BLaER1 treated with 17β-estradiol and CSF1 and Interleukin-3, amounts not matched to agents 10 nM and 100 nM (cell line): ENCODE measurements around the gene CABLES1.
"Not testable (repeated sequence)": the region's sequence is repeated elsewhere in the genome, so short reads cannot be mapped to it uniquely, and the experiment has no call there.

Experiments used
- H3K27ac ChIP-seq, 11 experiments: shearing (Covaris generic); formaldehyde crosslinking; 2 replicates each; pipeline ENCODE4 v1.8.1; 2022
- H3K27me3 ChIP-seq, 11 experiments: shearing (Covaris generic); formaldehyde crosslinking; 2 replicates each; pipeline ENCODE4 v1.8.1; 2022
- H3K36me3 ChIP-seq, 11 experiments: shearing (Covaris generic); formaldehyde crosslinking; 2 replicates each; pipeline ENCODE4 v1.8.1; 2022
- H3K4me1 ChIP-seq, 10 experiments: shearing (Covaris generic); formaldehyde crosslinking; 2 replicates each; pipeline ENCODE4 v1.8.1; 2022
- H3K4me2 ChIP-seq, 11 experiments: shearing (Covaris generic); formaldehyde crosslinking; 2 replicates each; pipeline ENCODE4 v1.8.1; 2022
- H3K4me3 ChIP-seq, 10 experiments: shearing (Covaris generic); formaldehyde crosslinking; 2 replicates each; pipeline ENCODE4 v1.8.1; 2022
- H3K9ac ChIP-seq, 11 experiments: shearing (Covaris generic); formaldehyde crosslinking; 2 replicates each; pipeline ENCODE4 v1.8.1; 2022
- H3K9me3 ChIP-seq, 11 experiments: shearing (Covaris generic); formaldehyde crosslinking; replicated peaks in 1 of 11; 2 replicates each; pipeline ENCODE4 v1.8.1; 2022
- H4K20me1 ChIP-seq, 11 experiments: shearing (Covaris generic); formaldehyde crosslinking; 2 replicates each; pipeline ENCODE4 v1.8.1; 2022
- Cebpa-rat ChIP-seq, 11 experiments: shearing (Covaris generic); IDR thresholded peaks; 2 replicates each; pipeline ENCODE4 v1.8.1; 2022

Gene CABLES1

DNA sequence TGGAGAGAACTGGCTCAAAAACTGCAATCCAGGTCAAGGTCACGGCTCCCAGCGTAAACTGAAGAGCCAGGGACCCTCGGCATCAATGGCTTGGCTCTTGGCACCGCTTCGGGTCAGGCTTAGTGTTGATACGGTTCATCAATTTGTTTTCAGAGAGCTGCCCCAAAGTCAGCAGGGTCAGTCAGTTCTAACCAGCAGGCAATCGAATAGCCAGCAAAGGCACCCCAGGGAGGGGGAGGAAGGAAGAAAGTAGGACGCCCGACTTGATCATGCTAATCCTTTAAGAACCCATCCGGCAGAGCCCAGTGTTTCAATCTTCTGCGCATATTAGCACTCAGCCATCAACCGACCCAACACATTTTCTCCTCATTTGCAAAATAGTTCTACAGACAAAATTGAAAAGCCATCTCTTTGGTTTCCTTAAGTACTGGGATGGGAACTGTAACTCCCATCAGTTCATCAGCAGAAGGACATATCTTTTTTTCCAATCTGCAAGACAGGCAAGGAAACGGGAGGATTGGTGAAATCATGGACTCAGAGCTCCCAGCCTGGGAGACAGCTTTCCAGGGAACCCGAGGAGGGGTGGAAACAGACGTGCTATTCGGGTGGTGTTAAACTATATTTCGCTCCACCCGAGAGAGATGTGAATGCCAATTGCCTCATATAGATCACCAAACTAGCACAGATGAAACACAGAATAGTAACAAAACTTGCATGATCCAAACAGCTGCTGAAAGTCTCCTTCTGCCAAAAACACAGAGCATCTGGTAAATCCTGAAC, 40.7 kb upstream of the CABLES1 start:
- H3K9me3 ChIP-seq = peaks cover 0 to 19% (median 0%) of the 10 kb centered on the region in 11 experiments; a peak in 5 of 22 replicates
- H4K20me1 ChIP-seq = no peaks in the 10 kb centered on the region
- H3K4me3 ChIP-seq = no peak overlapping the region
- TF ChIP-seq Cebpa-rat (IDR thresholded peaks at IDR 0.05) = no peak
- H3K27ac ChIP-seq = no peak overlapping the region
- no peaks in the 10 kb centered on the region for H3K36me3 ChIP-seq
- H3K4me1 ChIP-seq = peaks cover 23 to 31% (median 26%) of the 10 kb centered on the region in 10 experiments
- H3K9ac ChIP-seq = no peak overlapping the region
- no peaks in the 10 kb centered on the region for H3K27me3 ChIP-seq
- H3K4me2 ChIP-seq = no peak overlapping the region

DNA sequence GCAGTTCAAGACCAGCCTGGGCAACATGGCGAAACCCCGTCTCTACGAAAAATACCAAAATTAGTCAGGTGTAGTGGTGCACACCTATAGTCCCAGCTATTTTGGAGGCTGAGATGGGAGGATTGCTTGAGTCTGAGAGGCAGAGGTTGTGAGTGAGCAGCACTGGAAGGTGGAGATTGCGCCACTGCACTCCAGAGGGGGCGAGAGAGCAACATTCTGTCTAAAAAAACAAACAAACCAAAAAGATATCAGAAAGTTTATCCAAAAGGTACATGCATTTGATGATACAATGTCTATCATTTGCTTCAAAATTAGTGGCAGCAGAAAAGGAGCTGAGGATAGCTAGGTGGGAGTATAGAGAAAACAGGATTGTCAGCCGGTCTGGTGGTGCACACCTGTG, 39.8 kb upstream of the CABLES1 start:
- no peak overlapping the region for H3K27ac ChIP-seq
- H3K27me3 ChIP-seq = no peaks in the 10 kb centered on the region
- no peak overlapping the region for H3K4me3 ChIP-seq
- H3K9ac ChIP-seq = no peak overlapping the region
- H3K9me3 ChIP-seq = peaks cover 0 to 19% (median 0%) of the 10 kb centered on the region in 11 experiments; a peak in 5 of 22 replicates
- H3K4me1 ChIP-seq = peaks cover 19 to 26% (median 21%) of the 10 kb centered on the region in 10 experiments
- H3K4me2 ChIP-seq = no peak overlapping the region
- no peaks in the 10 kb centered on the region for H4K20me1 ChIP-seq
- no peaks in the 10 kb centered on the region for H3K36me3 ChIP-seq
- no peak for TF ChIP-seq Cebpa-rat (IDR thresholded peaks at IDR 0.05)

DNA sequence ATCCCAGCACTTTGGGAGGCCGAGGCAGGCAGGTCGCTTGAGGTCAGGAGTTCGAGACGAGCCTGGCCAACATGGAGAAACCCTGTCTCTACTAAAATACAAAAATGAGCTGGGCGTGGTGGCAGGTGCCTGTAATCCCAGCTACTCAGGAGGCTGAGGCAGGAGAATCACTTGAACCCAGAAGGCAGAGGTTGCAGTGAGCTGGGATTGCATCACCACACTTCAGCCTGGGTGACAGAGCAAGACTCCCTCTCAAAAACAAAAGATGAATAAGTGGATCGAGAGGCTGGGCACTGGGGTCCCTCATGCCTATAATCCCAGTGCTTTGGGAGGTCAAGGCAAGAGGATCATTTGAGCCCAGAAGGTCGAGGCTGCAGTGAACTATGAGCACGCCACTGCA, 38.3 kb upstream of the CABLES1 start:
- Histone ChIP-seq H3K4me1 (peaks cover 3 to 10% (median 6%) of the 10 kb centered on the region in 10 experiments), H3K9me3 (peaks cover 0 to 19% (median 0%) of the 10 kb centered on the region in 11 experiments; a peak in 5 of 22 replicates)
- H3K4me2 ChIP-seq, H3K4me3 ChIP-seq, H3K27ac ChIP-seq, H3K27me3 ChIP-seq, H3K9ac ChIP-seq, H3K36me3 ChIP-seq, H4K20me1 ChIP-seq: not testable (repeated sequence)

DNA sequence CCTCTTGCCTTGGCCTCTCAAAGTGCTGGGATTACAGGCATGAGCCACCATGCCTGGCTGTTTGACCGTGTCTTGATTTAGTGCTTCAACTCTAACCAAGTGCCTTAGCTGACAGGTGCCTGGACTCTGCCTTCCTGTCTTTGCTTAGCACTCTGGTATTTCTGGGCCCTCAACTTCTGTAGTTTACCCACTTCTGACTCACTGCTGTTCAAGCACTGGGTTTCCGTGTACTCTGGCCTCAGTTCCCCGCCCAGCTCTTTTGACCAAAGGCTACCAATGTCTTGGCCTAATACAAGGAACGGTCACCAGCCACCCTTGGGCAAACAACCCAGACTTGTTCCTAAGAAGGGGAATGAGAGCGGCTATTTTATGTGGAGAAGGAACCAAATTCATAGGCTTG, 35.7 kb upstream of the CABLES1 start:
- no peaks in the 10 kb centered on the region for H3K36me3 ChIP-seq
- H3K9ac ChIP-seq = no peak overlapping the region
- no peaks in the 10 kb centered on the region for H3K9me3 ChIP-seq
- TF ChIP-seq Cebpa-rat (IDR thresholded peaks at IDR 0.05) = no peak
- H3K4me1 ChIP-seq = no peaks in the 10 kb centered on the region
- no peak overlapping the region for H3K4me3 ChIP-seq
- H4K20me1 ChIP-seq = no peaks in the 10 kb centered on the region
- no peak overlapping the region for H3K27ac ChIP-seq
- no peak overlapping the region for H3K4me2 ChIP-seq
- no peaks in the 10 kb centered on the region for H3K27me3 ChIP-seq

DNA sequence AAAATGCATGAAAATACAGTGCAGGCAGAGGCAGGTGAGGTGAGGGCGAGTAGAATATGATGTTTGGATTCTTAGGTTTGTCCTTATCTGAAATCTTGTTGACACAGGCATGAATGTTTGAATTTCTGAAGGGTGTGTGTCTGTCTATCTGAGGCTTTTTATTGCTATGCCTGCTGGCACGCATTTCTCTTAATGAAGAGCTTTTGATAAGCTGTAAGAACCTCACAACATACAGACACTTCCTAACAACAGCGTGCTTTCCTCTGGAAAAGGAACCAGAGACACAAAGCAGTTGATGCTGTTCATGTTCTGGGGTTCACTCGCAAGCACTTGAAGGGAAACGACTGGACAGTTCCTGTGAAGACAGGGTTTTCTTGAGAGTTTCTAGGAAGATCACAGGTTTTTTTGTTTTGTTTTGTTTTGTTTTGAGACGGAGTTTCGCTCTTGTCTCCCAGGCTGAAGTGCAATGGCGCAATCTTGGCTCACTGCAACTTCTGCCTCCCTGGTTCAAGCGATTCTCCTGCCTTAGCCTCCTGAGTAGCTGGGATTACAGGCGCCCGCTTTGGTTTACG, 33.3 kb upstream of the CABLES1 start:
- Histone ChIP-seq H3K4me3 (no peak overlapping the region), H3K27me3 (no peaks in the 10 kb centered on the region), H3K36me3 (no peaks in the 10 kb centered on the region), H3K9ac (no peak overlapping the region), H3K4me1 (peaks cover 0 to 15% (median 12%) of the 10 kb centered on the region in 10 experiments; a peak in 15 of 20 replicates), H3K27ac (no peak overlapping the region), H3K4me2 (no peak overlapping the region), H3K9me3 (no peaks in the 10 kb centered on the region), H4K20me1 (no peaks in the 10 kb centered on the region)
- no peak for TF ChIP-seq Cebpa-rat (IDR thresholded peaks at IDR 0.05)

DNA sequence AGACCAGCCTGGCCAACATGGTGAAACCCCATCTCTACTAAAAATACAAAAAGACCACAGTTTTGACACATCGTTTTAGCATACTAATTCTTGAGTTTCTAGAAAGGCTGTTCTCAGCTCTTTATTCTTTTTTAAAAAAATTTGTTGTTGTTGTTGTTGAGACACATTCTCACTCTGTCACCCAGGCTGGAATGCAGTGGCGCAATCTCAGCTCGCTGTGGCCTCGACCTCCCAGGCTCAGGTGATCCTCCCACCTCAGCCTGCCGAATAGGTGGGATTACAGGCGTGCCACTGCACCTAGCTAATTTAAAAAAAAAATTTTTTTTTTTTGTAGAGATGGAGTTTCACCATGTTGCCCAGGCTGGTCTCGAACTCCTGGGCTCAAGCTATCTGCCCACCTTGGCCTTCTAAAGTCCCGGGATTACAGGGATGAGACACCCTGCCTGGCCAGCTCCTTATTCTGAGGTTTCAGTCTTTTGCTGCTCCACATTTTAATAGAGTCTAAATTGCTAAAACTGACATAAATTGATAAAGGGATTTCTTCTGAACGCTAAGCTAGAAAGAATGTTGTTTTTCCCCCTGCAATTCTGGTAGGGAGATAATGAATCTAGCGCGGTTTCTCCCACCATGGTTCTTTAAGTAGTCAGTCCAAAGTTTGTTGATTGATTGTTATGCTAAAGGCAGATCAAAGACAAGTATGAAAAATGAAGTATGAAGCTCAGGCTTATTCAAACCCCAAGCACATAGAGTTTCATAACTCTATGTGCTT, 32.6 kb upstream of the CABLES1 start:
- Histone ChIP-seq H3K27ac (no peak overlapping the region), H3K36me3 (no peaks in the 10 kb centered on the region), H3K4me3 (no peak overlapping the region), H3K4me2 (no peak overlapping the region), H3K9ac (no peak overlapping the region), H3K9me3 (no peaks in the 10 kb centered on the region), H3K4me1 (peaks cover 0 to 23% (median 19%) of the 10 kb centered on the region in 10 experiments; a peak in 16 of 20 replicates), H4K20me1 (no peaks in the 10 kb centered on the region), H3K27me3 (no peaks in the 10 kb centered on the region; a peak in 1 of 22 replicates)
- TF ChIP-seq Cebpa-rat (IDR thresholded peaks at IDR 0.05) = no peak

DNA sequence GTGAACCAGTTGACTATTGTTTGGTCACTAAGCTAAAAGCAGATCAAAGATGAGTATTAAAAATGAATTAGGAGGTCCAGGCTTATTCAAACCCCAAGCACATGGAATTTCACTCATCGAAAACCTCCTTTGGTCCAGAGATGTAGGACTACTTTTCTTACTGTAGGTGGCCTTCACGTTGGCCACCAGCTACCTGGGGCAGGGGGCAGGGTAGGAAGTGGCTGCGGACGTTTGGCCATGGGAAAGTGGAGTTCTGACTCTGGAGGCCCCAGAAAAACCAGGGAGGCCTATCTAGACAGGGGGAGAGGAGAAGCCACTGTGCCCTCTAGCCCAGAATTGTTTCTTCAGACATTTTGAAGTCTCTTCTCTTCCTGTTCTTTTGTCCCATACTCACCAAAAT, 31.8 kb upstream of the CABLES1 start:
- H3K4me1 ChIP-seq = peaks cover 0 to 29% (median 22%) of the 10 kb centered on the region in 10 experiments; a peak in 16 of 20 replicates

DNA sequence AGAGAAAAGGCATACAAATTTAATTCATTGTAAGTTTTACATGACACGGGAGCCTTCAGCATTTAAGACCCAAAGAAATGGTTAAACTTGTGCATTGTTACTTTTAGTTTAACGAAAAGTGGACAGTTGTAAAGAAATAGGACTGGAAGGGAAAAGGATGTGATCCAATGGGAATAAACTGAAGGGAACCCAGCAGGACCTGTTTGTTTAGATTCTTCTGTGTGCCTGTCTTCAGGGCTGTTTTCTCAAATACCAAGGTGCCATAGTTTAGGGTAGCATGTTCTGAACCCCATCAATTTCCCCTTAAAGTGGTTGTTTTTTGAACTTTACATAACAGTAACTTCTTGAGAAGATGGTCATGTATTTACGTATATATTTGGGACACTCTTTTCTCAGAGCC, 30.3 kb upstream of the CABLES1 start:
- H3K9me3 ChIP-seq = no peaks in the 10 kb centered on the region
- no peak overlapping the region for H3K27ac ChIP-seq
- no peak overlapping the region for H3K9ac ChIP-seq
- H3K4me2 ChIP-seq = no peak overlapping the region
- H3K36me3 ChIP-seq = no peaks in the 10 kb centered on the region
- H3K4me1 ChIP-seq = peaks cover 0 to 29% (median 22%) of the 10 kb centered on the region in 10 experiments; a peak in 16 of 20 replicates
- H4K20me1 ChIP-seq = no peaks in the 10 kb centered on the region
- no peaks in the 10 kb centered on the region; a peak in 1 of 22 replicates for H3K27me3 ChIP-seq
- H3K4me3 ChIP-seq = no peak overlapping the region
- no peak for TF ChIP-seq Cebpa-rat (IDR thresholded peaks at IDR 0.05)

More for the DNA sequence above, 31.8 kb upstream of the CABLES1 start:
- Histone ChIP-seq H3K4me2 (no peak overlapping the region), H3K4me3 (no peak overlapping the region), H3K36me3 (no peaks in the 10 kb centered on the region), H3K27me3 (no peaks in the 10 kb centered on the region; a peak in 1 of 22 replicates), H3K9ac (no peak overlapping the region), H3K9me3 (no peaks in the 10 kb centered on the region), H4K20me1 (no peaks in the 10 kb centered on the region), H3K27ac (no peak overlapping the region)
- no peak for TF ChIP-seq Cebpa-rat (IDR thresholded peaks at IDR 0.05)

DNA sequence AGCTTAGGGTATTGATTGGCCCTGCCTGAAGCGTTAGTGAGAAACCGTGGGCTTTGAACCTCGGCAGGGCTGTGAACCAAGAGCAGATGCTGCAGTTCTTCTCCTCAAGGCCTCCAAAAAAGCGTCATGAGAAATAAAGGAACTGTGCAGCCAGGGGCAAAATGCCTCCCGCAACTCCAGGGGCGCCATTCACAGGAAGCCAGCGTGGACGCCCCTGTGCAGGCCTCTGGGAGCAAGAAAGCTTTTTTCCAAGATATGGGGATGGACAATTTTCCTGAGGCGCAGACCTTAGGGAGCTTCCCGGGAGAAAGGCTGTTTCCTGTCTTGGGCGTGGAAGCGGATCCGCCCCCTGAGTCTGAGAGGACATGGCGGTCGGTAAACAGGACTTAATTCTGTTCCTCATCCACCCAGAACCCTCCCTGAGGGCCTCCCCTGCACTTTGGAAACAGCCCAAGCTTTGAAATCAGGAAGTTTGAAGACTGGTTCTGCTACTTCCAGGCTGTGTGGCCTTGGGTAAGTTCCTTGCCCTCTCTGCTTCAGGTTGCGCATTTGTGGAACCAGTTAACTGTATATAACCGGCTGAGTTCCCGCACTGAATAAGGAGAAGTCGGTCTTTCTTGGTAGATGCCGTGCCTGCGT, 29.6 kb upstream of the CABLES1 start:
- Histone ChIP-seq H3K9ac (no peak overlapping the region), H3K4me2 (peak overlapping the region in 8 of 11 experiments; percentile 18 to 63 (median 44); a peak in 10 of 22 replicates), H4K20me1 (no peaks in the 10 kb centered on the region), H3K27ac (no peak overlapping the region), H3K27me3 (no peaks in the 10 kb centered on the region; a peak in 1 of 22 replicates), H3K4me3 (no peak overlapping the region), H3K9me3 (no peaks in the 10 kb centered on the region), H3K36me3 (no peaks in the 10 kb centered on the region), H3K4me1 (peaks cover 0 to 29% (median 22%) of the 10 kb centered on the region in 10 experiments; a peak in 16 of 20 replicates)
- TF ChIP-seq Cebpa-rat (IDR thresholded peaks at IDR 0.05) = no peak
